Anterior cingulate cortex (tissue), 58 donors: ENCODE data around the gene ZNF484.
"Not testable (repeated sequence)": the region's sequence is repeated elsewhere in the genome, so short reads cannot be mapped to it uniquely, and the experiment has no call there.

Source experiments
- DNase-seq, 58 donors: peaks; one replicate each; lab custom pipeline; 2025; lab: John Stamatoyannopoulos, UW

Gene ZNF484

GRCh38 chr9:92866600-92866999 is 11.2 kb downstream of the ZNF484 start:
- DNase-seq: not testable (repeated sequence)

GRCh38 chr9:92864152-92864551 is 13.7 kb downstream of the ZNF484 start:
- DNase-seq: no peak

- peak in 1 of 58 donors; percentile 2 for DNase-seq
These were observed 17.0 kb downstream of the ZNF484 start for GRCh38 chr9:92860867-92861266.

GRCh38 chr9:92857236-92857635 is 20.6 kb downstream of the ZNF484 start:
- no peak for DNase-seq

- no peak for DNase-seq
These were observed 24.1 kb downstream of the ZNF484 start for GRCh38 chr9:92853716-92854115.

- no peak for DNase-seq
These were observed 26.9 kb downstream of the ZNF484 start for GRCh38 chr9:92850898-92851297.

GRCh38 chr9:92848740-92849139 is 29.1 kb downstream of the ZNF484 start:
- not testable (repeated sequence) for DNase-seq

- DNase-seq: no peak
These were observed 31.1 kb downstream of the ZNF484 start for GRCh38 chr9:92846662-92847145.

GRCh38 chr9:92838411-92838810 is 39.4 kb downstream of the ZNF484 start:
- DNase-seq: not testable (repeated sequence)

GRCh38 chr9:92837191-92837590 is 40.6 kb downstream of the ZNF484 start:
- no peak for DNase-seq

GRCh38 chr9:92829420-92829819 is 48.4 kb downstream of the ZNF484 start:
- DNase-seq: no peak

GRCh38 chr9:92825065-92825464 is 52.8 kb downstream of the ZNF484 start:
- not testable (repeated sequence) for DNase-seq

- no peak for DNase-seq
These were observed 56.9 kb downstream of the ZNF484 start for GRCh38 chr9:92820964-92821363.

GRCh38 chr9:92819898-92820297 is 57.9 kb downstream of the ZNF484 start:
- DNase-seq: not testable (repeated sequence)

- DNase-seq: peak in 1 of 58 donors; percentile 42
These were observed 68.1 kb downstream of the ZNF484 start for GRCh38 chr9:92809629-92810326.

GRCh38 chr9:92808726-92809451 is 68.9 kb downstream of the ZNF484 start:
- DNase-seq: peak in 39 of 58 donors; percentile 8 to 73 (median 31)

GRCh38 chr9:92807757-92808725 is 69.8 kb downstream of the ZNF484 start:
- DNase-seq: peak in 1 of 58 donors; percentile 15

- no peak for DNase-seq
These were observed 70.6 kb downstream of the ZNF484 start for GRCh38 chr9:92807031-92807756.

GRCh38 chr9:92804727-92805126 is 73.1 kb downstream of the ZNF484 start:
- no peak for DNase-seq

GRCh38 chr9:92798358-92798757 is 79.5 kb downstream of the ZNF484 start:
- no peak for DNase-seq
